K562 (cell line): Measurements from ENCODE around the gene CTNNA3. TPM values are rescaled to one million over a fixed set of nuclear protein-coding genes. Genes with fewer than 3 reads are reported as not detected.

Source experiments
- ATAC-seq: fragments of 200-7000 bp; cut with Tn5 transposase; 3 replicates; pipeline ENCODE4 v1.9.1; 2020; ENCODE audit warnings: moderate library complexity
- BruUV-seq: library from RNA; stranded (reverse); fragments of 400-500 nt; replicated peaks from 2 replicates; lab custom pipeline; 2021; lab: Mats Ljungman, UMichigan
- CTCF ChIA-PET: fragments of 300-600 bp; formaldehyde crosslinking; extraction: SDS; loops from one replicate; lab custom pipeline; 2021; ENCODE audit warnings: low intra/inter-chr PET ratio; lab: Yijun Ruan, JAX
- POLR2A ChIA-PET: fragments of 300-600, 350-650 bp; sonication (Branson Sonifier 250); formaldehyde crosslinking; extraction: SDS; loops from one replicate; lab custom pipeline; 2021; ENCODE audit warnings: antibody characterized with exemption, inconsistent platforms; lab: Yijun Ruan, JAX
- DNase-seq, 4 experiments: peaks; one replicate each; pipeline versions ENCODE4 v3.0.0 to v3.0.0-alpha.2; 2011 to 2018; ENCODE audit warnings: low spot score in 3 of 4, mixed read lengths in 3 of 4; ENCODE audit errors: extremely low read depth in 1 of 4
- FAIRE-seq: peaks from 2 replicates; lab custom pipeline; 2011; peaks lifted over from hg19 to GRCh38; lab: Jason Lieb, UNC
- H2AFZ ChIP-seq: 2 replicates; pipeline ENCODE4 v1.6.0; 2011; ENCODE audit warnings: low read depth, low read length, control low read depth, inconsistent platforms
- H3K27ac ChIP-seq: fragments of 200-600 bp; 3 replicates; pipeline ENCODE4 v1.8.0; 2011; ENCODE audit warnings: low read depth, mild to moderate bottlenecking, control low read depth, inconsistent platforms, low read length, moderate library complexity, mixed read lengths; ENCODE audit errors: extremely low read depth
- H3K27me3 ChIP-seq, 2 experiments: fragments of 300-600 bp in 1 of 2; 2 replicates in 1 of 2; 3 replicates in 1 of 2; pipeline versions ENCODE4 v1.6.0 to v1.8.0; 2011; ENCODE audit warnings: inconsistent platforms in 2 of 2, low read length in 2 of 2, mild to moderate bottlenecking in 1 of 2, mixed read lengths in 1 of 2, moderate library complexity in 1 of 2; ENCODE audit not compliant: control insufficient read depth in 2 of 2, insufficient read depth in 2 of 2
- H3K36me3 ChIP-seq: fragments of 300-600 bp; 3 replicates; pipeline ENCODE4 v1.8.0; 2011; ENCODE audit warnings: mild to moderate bottlenecking, low read length, inconsistent platforms; ENCODE audit not compliant: control insufficient read depth, insufficient read depth
- H3K4me1 ChIP-seq, 2 experiments: fragments of 200-600 bp in 1 of 2; replicated peaks in 1 of 2; 2 replicates in 1 of 2; 3 replicates in 1 of 2; pipeline versions ENCODE4 v1.5.1 to v1.8.0; 2011; ENCODE audit warnings: inconsistent platforms in 2 of 2, low read length in 2 of 2, mild to moderate bottlenecking in 1 of 2, mixed read lengths in 1 of 2, moderate library complexity in 1 of 2; ENCODE audit not compliant: control insufficient read depth in 2 of 2, insufficient read depth in 2 of 2
- H3K4me2 ChIP-seq: 2 replicates; pipeline ENCODE4 v1.6.1; 2011; ENCODE audit warnings: low read length, control low read depth, inconsistent platforms, mixed read lengths; ENCODE audit not compliant: insufficient read depth
- H3K4me3 ChIP-seq: fragments of 200-600 bp; sonication (generic), shearing (Covaris generic); 2 replicates; pipeline ENCODE4 v1.5.1; 2016; ENCODE audit warnings: control low read depth, inconsistent platforms
- H3K79me2 ChIP-seq: fragments of 200-600 bp; 3 replicates; pipeline ENCODE4 v1.8.0; 2011; ENCODE audit warnings: low read length, inconsistent platforms; ENCODE audit not compliant: control insufficient read depth, insufficient read depth
- H3K9ac ChIP-seq, 2 experiments: 2 replicates each; pipeline versions ENCODE4 v1.6.0 to v1.6.1; 2011; ENCODE audit warnings: low read depth in 2 of 2, low read length in 2 of 2, control low read depth in 1 of 2, inconsistent platforms in 1 of 2, mild to moderate bottlenecking in 1 of 2, mixed read lengths in 1 of 2; ENCODE audit not compliant: insufficient read depth in 1 of 2
- H3K9me1 ChIP-seq: one replicate; pipeline ENCODE4 v1.6.0; 2011; ENCODE audit warnings: inconsistent platforms, mild to moderate bottlenecking, low read length, moderate library complexity; ENCODE audit not compliant: control insufficient read depth, insufficient read depth
- H3K9me3 ChIP-seq: replicated peaks from 2 replicates; pipeline ENCODE4 v1.5.1; 2011; ENCODE audit warnings: low read depth, low read length, inconsistent platforms; ENCODE audit not compliant: control insufficient read depth, insufficient read depth
- H4K20me1 ChIP-seq: replicated peaks from 2 replicates; pipeline ENCODE4 v1.6.1; 2011; ENCODE audit warnings: low read length, inconsistent platforms, mixed read lengths; ENCODE audit not compliant: control insufficient read depth, insufficient read depth
- CLOCK ChIP-seq: fragments of 250-450 bp; sonication (Bioruptor Pico); IDR thresholded peaks from 2 replicates; pipeline ENCODE4 v1.4.0; 2020; ENCODE audit warnings: mild to moderate bottlenecking, moderate library complexity, borderline replicate concordance
- HLTF ChIP-seq: fragments of 450-650 bp; IDR thresholded peaks from 2 replicates; pipeline ENCODE4 v1.6.1; 2016
- HOXB6 ChIP-seq: fragments of 250-450 bp; sonication (Bioruptor Pico); IDR thresholded peaks from 2 replicates; pipeline ENCODE4 v1.5.1; 2022; ENCODE audit warnings: mild to moderate bottlenecking, borderline replicate concordance
- KLF1 ChIP-seq: fragments of 450-650 bp; IDR thresholded peaks from 2 replicates; pipeline ENCODE4 v1.6.1; 2016; ENCODE audit warnings: missing genetic modification characterization, missing compliant biosample characterization
- MAFG ChIP-seq: fragments of 450-650 bp; conservative IDR thresholded peaks from 2 replicates; pipeline ENCODE4 v1.6.1; 2016; ENCODE audit warnings: missing genetic modification characterization, missing compliant biosample characterization
- NCOA6 ChIP-seq: fragments of 450-650 bp; IDR thresholded peaks from 2 replicates; pipeline ENCODE4 v1.6.1; 2017; ENCODE audit warnings: mild to moderate bottlenecking
- NR3C1 ChIP-seq: sonication (generic); formaldehyde crosslinking; IDR thresholded peaks from 2 replicates; pipeline ENCODE4 v1.8.1; 2022; ENCODE audit warnings: missing genetic modification reagents
- SMARCA4 ChIP-seq: fragments of 450-650 bp; IDR thresholded peaks from 2 replicates; pipeline ENCODE4 v1.6.1; 2016
- SRSF7 ChIP-seq: fragments of 200-400 bp; formaldehyde crosslinking; optimal IDR thresholded peaks from 2 replicates; pipeline ENCODE3; 2017; ENCODE audit warnings: mild to moderate bottlenecking, low read depth, low read length
- TCF7 ChIP-seq: sonication (generic); IDR thresholded peaks from 2 replicates; pipeline ENCODE4 v1.6.1; 2016; ENCODE audit warnings: antibody characterized with exemption, borderline replicate concordance
- THRA ChIP-seq: fragments of 450-650 bp; IDR thresholded peaks from 2 replicates; pipeline ENCODE4 v1.6.1; 2017; ENCODE audit warnings: mild to moderate bottlenecking, moderate library complexity
- WHSC1 ChIP-seq: IDR thresholded peaks from one replicate; pipeline ENCODE4 v1.6.1; 2012; ENCODE audit warnings: low read length, control low read depth, inconsistent platforms
- YY1 ChIP-seq, 3 experiments: IDR thresholded peaks; 2 replicates each; pipeline ENCODE4 v1.6.1; 2011; ENCODE audit warnings: low read length in 2 of 3, mild to moderate bottlenecking in 2 of 3, moderate library complexity in 2 of 3, borderline replicate concordance in 1 of 3, control low read depth in 1 of 3, low read depth in 1 of 3; ENCODE audit not compliant: insufficient read depth in 3 of 3, insufficient replicate concordance in 2 of 3, control insufficient read depth in 1 of 3, insufficient read length in 1 of 3; ENCODE audit errors: extremely low read depth in 1 of 3
- ZKSCAN1 ChIP-seq: fragments of 150-350 bp; IDR thresholded peaks from 2 replicates; pipeline ENCODE4 v1.6.1; 2016; ENCODE audit warnings: low read depth, low read length
- ZNF124 ChIP-seq: sonication (generic); formaldehyde crosslinking; IDR thresholded peaks from 2 replicates; pipeline ENCODE4 v1.8.1; 2022; ENCODE audit warnings: missing genetic modification reagents
- ZNF586 ChIP-seq: fragments of 450-650 bp; formaldehyde crosslinking; conservative IDR thresholded peaks from 2 replicates; pipeline ENCODE4 v1.4.0; 2020; ENCODE audit warnings: mild to moderate bottlenecking, moderate library complexity
- ZNF764 ChIP-seq: fragments of 250-450 bp; sonication (Bioruptor Pico); IDR thresholded peaks from 2 replicates; pipeline ENCODE4 v1.4.0; 2020; ENCODE audit warnings: low read depth, mild to moderate bottlenecking, moderate library complexity
- ZSCAN29 ChIP-seq: fragments of 450-650 bp; IDR thresholded peaks from 2 replicates; pipeline ENCODE4 v1.6.1; 2017
- WGBS: fragments of 100-300 bp; shearing (Covaris generic); methylation state at CpG from one replicate; pipeline ENCODE4 v1.1.6; 2016; ENCODE audit warnings: low coverage, mixed read lengths; ENCODE audit not compliant: insufficient coverage; ENCODE audit errors: missing lambda C conversion rate; 5-methylcytosine and 5-hydroxymethylcytosine counted together
- in situ Hi-C: fragments of 300-500 bp; cut with MboI; formaldehyde crosslinking; loops from 4 replicates; pipeline ENCODE4 v1.15.0; 2018; ENCODE audit warnings: inconsistent platforms, mixed read lengths
- intact Hi-C: fragments of 100-400 bp; cut with micrococcal nuclease; formaldehyde crosslinking; loops from 2 replicates; pipeline ENCODE4 v1.14.2; 2022
- polyA plus RNA-seq, 8 experiments: library from polyadenylated mRNA; depleted of rRNA in 4 of 8; stranded (reverse) in 5 of 8; unstranded in 3 of 8; fragments of >200 nt; fragmentation: Nextera tagmentation in 2 of 8; fragmentation: Illumina TruSeq in 1 of 8; extraction: Ambion mirVana in 2 of 8; extraction: Trizol in 1 of 8; gene quantifications; 2 replicates each; pipeline versions ENCODE4 v1.2.1 to v1.2.3, GENCODE V29; 2011 to 2014; ENCODE audit warnings: inconsistent platforms in 1 of 8, missing spikeins in 1 of 8
- total RNA-seq, 7 experiments: library from RNA; depleted of rRNA in 6 of 7; stranded (reverse); fragments of >200 nt in 6 of 7; fragmentation: Illumina TruSeq in 2 of 7; extraction: Trizol in 2 of 7; gene quantifications; 2 replicates each; pipeline versions ENCODE4 v1.2.1 to v1.2.3, GENCODE V29; 2011 to 2021; ENCODE audit warnings: low replicate concordance in 1 of 7

The CTNNA3 gene
- total and polyA plus RNA-seq, 9 of the 15 experiments (the other 6 are each of a cell fraction or from before 2014, with no cell fraction given), result 0.04 TPM; not detected in 8

GRCh38 chr10:67650558-67650957 is 45.4 kb downstream of the CTNNA3 start:
- 0% methylated on average over 4 of the region's 4 CpGs for WGBS

More at GRCh38 chr10:67650558-67650957, 45.4 kb downstream of the CTNNA3 start:
- no peak overlapping the region for H3K4me3 ChIP-seq
- no peak overlapping the region for H3K4me2 ChIP-seq
- POLR2A ChIA-PET, result no interaction called here
- DNase-seq (no peak), ATAC-seq (no peak), FAIRE-seq (no peak)
- in situ Hi-C loops, result no loop called here
- TF ChIP-seq ZNF764 (no peak), ZSCAN29 (no peak), KLF1 (no peak), MAFG (tag) (no peak), TCF7 (no peak), HOXB6 (CRISPR knock-in tag) (no peak), HLTF (no peak), SMARCA4 (no peak), WHSC1 (no peak), ZNF124 (CRISPR knock-in tag) (no peak), SRSF7 (no peak), ZNF586 (CRISPR knock-in tag) (no peak), NCOA6 (no peak), CLOCK (CRISPR knock-in tag) (no peak), NR3C1 (CRISPR knock-in tag) (no peak), YY1 (IDR thresholded peaks at IDR 0.05; ENCODE audit: borderline replicate concordance in 1 of 3, control insufficient read depth in 1 of 3, extremely low read depth in 1 of 3, insufficient read depth in 3 of 3, insufficient read length in 1 of 3, insufficient replicate concordance in 2 of 3, low read depth in 1 of 3, low read length in 2 of 3) (no peak), THRA (no peak), ZKSCAN1 (no peak)
- no peaks in the 10 kb centered on the region for H4K20me1 ChIP-seq
- CTCF ChIA-PET, result no interaction called here
- H3K27ac ChIP-seq, result no peak overlapping the region
- H3K4me1 ChIP-seq, result no peaks in the 10 kb centered on the region
- intact Hi-C loops, result no loop called here
- H3K9me3 ChIP-seq, result no peaks in the 10 kb centered on the region
- H2AFZ ChIP-seq, result no peak overlapping the region
- no peaks in the 10 kb centered on the region for H3K27me3 ChIP-seq
- no peaks in the 10 kb centered on the region for H3K79me2 ChIP-seq
- no peaks in the 10 kb centered on the region for H3K9me1 ChIP-seq
- H3K36me3 ChIP-seq, result no peaks in the 10 kb centered on the region
- no peak overlapping the region for H3K9ac ChIP-seq
- no TSS peak for BruUV-seq
